HepG2 (cell line): Measurements from ENCODE around the gene SP140L. TPM values are rescaled to one million over a fixed set of nuclear protein-coding genes. Genes with fewer than 3 reads are reported as not detected.

Experiments
- ARHGAP35 ChIP-seq: sonication (generic); formaldehyde crosslinking; IDR thresholded peaks from 2 replicates; pipeline ENCODE4 v1.9.0; 2022; ENCODE audit warnings: mild to moderate bottlenecking, inconsistent platforms, moderate library complexity, missing genetic modification reagents, borderline replicate concordance
- KDM5B ChIP-seq: sonication (generic); formaldehyde crosslinking; IDR thresholded peaks from 2 replicates; pipeline ENCODE4 v1.4.0; 2020; ENCODE audit warnings: missing genetic modification reagents, mild to moderate bottlenecking, borderline replicate concordance
- NR2F1 ChIP-seq, 2 experiments: fragments of 450-650 bp in 1 of 2; formaldehyde crosslinking in 1 of 2; IDR thresholded peaks; 2 replicates each; pipeline versions ENCODE4 v1.5.0 to v1.6.1; 2016 to 2020; ENCODE audit warnings: mild to moderate bottlenecking in 1 of 2, missing compliant biosample characterization in 1 of 2, missing genetic modification reagents in 1 of 2, moderate library complexity in 1 of 2
- PTBP1 ChIP-seq: fragments of 200-400 bp; formaldehyde crosslinking; IDR thresholded peaks from 2 replicates; pipeline ENCODE4 v1.6.1; 2018; ENCODE audit warnings: low read length, low read depth; ENCODE audit not compliant: poor library complexity, severe bottlenecking
- RFXAP ChIP-seq: sonication (generic); formaldehyde crosslinking; IDR thresholded peaks from 2 replicates; pipeline ENCODE4 v1.4.0; 2020; ENCODE audit warnings: missing genetic modification reagents, borderline replicate concordance
- XBP1 ChIP-seq: sonication (generic); formaldehyde crosslinking; IDR thresholded peaks from 2 replicates; pipeline ENCODE4 v1.5.0; 2020; ENCODE audit warnings: missing genetic modification reagents
- ZBTB39 ChIP-seq: sonication (generic); formaldehyde crosslinking; IDR thresholded peaks from 2 replicates; pipeline ENCODE4 v1.5.0; 2020; ENCODE audit warnings: missing genetic modification reagents
- ZNF230 ChIP-seq: sonication (generic); formaldehyde crosslinking; IDR thresholded peaks from 2 replicates; pipeline ENCODE4 v1.4.0; 2020; ENCODE audit warnings: mild to moderate bottlenecking, missing genetic modification reagents
- ZNF563 ChIP-seq: sonication (generic); formaldehyde crosslinking; IDR thresholded peaks from 2 replicates; pipeline ENCODE4 v1.8.0; 2022; ENCODE audit warnings: mild to moderate bottlenecking, moderate library complexity, missing genetic modification reagents
- polyA plus RNA-seq, 8 experiments: library from polyadenylated mRNA; depleted of rRNA in 3 of 8; stranded (reverse) in 7 of 8; unstranded in 1 of 8; fragments of >200 nt; fragmentation: Illumina TruSeq in 4 of 8; extraction: Trizol in 4 of 8; gene quantifications; 2 replicates each; pipeline versions ENCODE4 v1.2.1 to v1.2.3, GENCODE V29; 2011 to 2016; ENCODE audit warnings: low read depth in 4 of 8, missing spikeins in 1 of 8, mixed read lengths in 1 of 8; ENCODE audit not compliant: insufficient read depth in 1 of 8
- total RNA-seq, 5 experiments: library from RNA; depleted of rRNA; stranded (reverse); fragments of >200 nt; fragmentation: Illumina TruSeq; extraction: Trizol; gene quantifications; 2 replicates each; pipeline ENCODE4 v1.2.3, GENCODE V29; 2016; ENCODE audit warnings: low read depth in 1 of 5
- TF ChIP-seq, protein P1 (sequence below): sonication (generic); formaldehyde crosslinking; IDR thresholded peaks from 2 replicates; pipeline ENCODE4 v1.9.0; 2021; ENCODE audit warnings: missing genetic modification reagents, borderline replicate concordance
- TF ChIP-seq, protein P2 (sequence below): IDR thresholded peaks from 2 replicates; pipeline ENCODE4 v1.6.1; 2016; ENCODE audit warnings: low read depth, borderline replicate concordance
- TF ChIP-seq, protein P3 (sequence below): sonication (generic); formaldehyde crosslinking; IDR thresholded peaks from 2 replicates; pipeline ENCODE4 v1.4.0; 2020; ENCODE audit warnings: mild to moderate bottlenecking, missing genetic modification reagents
- TF ChIP-seq, protein P4 (sequence below): sonication (generic); formaldehyde crosslinking; IDR thresholded peaks from 2 replicates; pipeline ENCODE4 v1.4.0; 2020; ENCODE audit warnings: low read depth, mild to moderate bottlenecking, missing genetic modification reagents
- TF ChIP-seq, protein P5 (sequence below): sonication (generic); formaldehyde crosslinking; IDR thresholded peaks from 2 replicates; pipeline ENCODE4 v1.5.0; 2020; ENCODE audit warnings: mild to moderate bottlenecking, missing genetic modification reagents
- TF ChIP-seq, protein P6 (sequence below): sonication (generic); formaldehyde crosslinking; IDR thresholded peaks from 2 replicates; pipeline ENCODE4 v1.8.1; 2022; ENCODE audit warnings: low read depth, mild to moderate bottlenecking, missing genetic modification reagents

Gene SP140L
- total and polyA plus RNA-seq, 2 of the 13 experiments (the other 11 are each of a cell fraction or from before 2014, with no cell fraction given): 10.9 to 17.5 TPM

GRCh38 chr2:230411570-230412370 lies 84.8 kb downstream of the SP140L start (continued):
- peak; percentile 80 for TF ChIP-seq ZNF563
- TF ChIP-seq XBP1 (CRISPR knock-in tag): peak; percentile 29; the same call in 1 of the 2 replicates
- peak; percentile 47 for TF ChIP-seq PTBP1
- peak; percentile 80; the same call in 1 of the 2 replicates for TF ChIP-seq ZNF230 (CRISPR knock-in tag)
- TF ChIP-seq, protein P1, sequence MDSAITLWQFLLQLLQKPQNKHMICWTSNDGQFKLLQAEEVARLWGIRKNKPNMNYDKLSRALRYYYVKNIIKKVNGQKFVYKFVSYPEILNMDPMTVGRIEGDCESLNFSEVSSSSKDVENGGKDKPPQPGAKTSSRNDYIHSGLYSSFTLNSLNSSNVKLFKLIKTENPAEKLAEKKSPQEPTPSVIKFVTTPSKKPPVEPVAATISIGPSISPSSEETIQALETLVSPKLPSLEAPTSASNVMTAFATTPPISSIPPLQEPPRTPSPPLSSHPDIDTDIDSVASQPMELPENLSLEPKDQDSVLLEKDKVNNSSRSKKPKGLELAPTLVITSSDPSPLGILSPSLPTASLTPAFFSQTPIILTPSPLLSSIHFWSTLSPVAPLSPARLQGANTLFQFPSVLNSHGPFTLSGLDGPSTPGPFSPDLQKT: peak; percentile 65; the same call in 1 of the 2 replicates
- TF ChIP-seq, protein P2, sequence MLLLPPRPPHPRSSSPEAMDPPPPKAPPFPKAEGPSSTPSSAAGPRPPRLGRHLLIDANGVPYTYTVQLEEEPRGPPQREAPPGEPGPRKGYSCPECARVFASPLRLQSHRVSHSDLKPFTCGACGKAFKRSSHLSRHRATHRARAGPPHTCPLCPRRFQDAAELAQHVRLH (CRISPR knock-in tag): no peak; the same call in 1 of the 2 replicates
- TF ChIP-seq, protein P3, sequence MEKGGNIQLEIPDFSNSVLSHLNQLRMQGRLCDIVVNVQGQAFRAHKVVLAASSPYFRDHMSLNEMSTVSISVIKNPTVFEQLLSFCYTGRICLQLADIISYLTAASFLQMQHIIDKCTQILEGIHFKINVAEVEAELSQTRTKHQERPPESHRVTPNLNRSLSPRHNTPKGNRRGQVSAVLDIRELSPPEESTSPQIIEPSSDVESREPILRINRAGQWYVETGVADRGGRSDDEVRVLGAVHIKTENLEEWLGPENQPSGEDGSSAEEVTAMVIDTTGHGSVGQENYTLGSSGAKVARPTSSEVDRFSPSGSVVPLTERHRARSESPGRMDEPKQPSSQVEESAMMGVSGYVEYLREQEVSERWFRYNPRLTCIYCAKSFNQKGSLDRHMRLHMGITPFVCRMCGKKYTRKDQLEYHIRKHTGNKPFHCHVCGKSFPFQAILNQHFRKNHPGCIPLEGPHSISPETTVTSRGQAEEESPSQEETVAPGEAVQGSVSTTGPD (CRISPR knock-in tag): no peak
- TF ChIP-seq KDM5B (CRISPR knock-in tag): peak; percentile 95
- TF ChIP-seq, protein P4, sequence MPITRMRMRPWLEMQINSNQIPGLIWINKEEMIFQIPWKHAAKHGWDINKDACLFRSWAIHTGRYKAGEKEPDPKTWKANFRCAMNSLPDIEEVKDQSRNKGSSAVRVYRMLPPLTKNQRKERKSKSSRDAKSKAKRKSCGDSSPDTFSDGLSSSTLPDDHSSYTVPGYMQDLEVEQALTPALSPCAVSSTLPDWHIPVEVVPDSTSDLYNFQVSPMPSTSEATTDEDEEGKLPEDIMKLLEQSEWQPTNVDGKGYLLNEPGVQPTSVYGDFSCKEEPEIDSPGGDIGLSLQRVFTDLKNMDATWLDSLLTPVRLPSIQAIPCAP (CRISPR knock-in tag): no peak
- TF ChIP-seq, protein P5, sequence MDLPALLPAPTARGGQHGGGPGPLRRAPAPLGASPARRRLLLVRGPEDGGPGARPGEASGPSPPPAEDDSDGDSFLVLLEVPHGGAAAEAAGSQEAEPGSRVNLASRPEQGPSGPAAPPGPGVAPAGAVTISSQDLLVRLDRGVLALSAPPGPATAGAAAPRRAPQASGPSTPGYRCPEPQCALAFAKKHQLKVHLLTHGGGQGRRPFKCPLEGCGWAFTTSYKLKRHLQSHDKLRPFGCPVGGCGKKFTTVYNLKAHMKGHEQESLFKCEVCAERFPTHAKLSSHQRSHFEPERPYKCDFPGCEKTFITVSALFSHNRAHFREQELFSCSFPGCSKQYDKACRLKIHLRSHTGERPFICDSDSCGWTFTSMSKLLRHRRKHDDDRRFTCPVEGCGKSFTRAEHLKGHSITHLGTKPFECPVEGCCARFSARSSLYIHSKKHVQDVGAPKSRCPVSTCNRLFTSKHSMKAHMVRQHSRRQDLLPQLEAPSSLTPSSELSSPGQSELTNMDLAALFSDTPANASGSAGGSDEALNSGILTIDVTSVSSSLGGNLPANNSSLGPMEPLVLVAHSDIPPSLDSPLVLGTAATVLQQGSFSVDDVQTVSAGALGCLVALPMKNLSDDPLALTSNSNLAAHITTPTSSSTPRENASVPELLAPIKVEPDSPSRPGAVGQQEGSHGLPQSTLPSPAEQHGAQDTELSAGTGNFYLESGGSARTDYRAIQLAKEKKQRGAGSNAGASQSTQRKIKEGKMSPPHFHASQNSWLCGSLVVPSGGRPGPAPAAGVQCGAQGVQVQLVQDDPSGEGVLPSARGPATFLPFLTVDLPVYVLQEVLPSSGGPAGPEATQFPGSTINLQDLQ (CRISPR knock-in tag): 0 out of 2 replicates have a peak, but pooled peaks have one; percentile 54
- TF ChIP-seq ARHGAP35: no peak
- TF ChIP-seq, protein P6, sequence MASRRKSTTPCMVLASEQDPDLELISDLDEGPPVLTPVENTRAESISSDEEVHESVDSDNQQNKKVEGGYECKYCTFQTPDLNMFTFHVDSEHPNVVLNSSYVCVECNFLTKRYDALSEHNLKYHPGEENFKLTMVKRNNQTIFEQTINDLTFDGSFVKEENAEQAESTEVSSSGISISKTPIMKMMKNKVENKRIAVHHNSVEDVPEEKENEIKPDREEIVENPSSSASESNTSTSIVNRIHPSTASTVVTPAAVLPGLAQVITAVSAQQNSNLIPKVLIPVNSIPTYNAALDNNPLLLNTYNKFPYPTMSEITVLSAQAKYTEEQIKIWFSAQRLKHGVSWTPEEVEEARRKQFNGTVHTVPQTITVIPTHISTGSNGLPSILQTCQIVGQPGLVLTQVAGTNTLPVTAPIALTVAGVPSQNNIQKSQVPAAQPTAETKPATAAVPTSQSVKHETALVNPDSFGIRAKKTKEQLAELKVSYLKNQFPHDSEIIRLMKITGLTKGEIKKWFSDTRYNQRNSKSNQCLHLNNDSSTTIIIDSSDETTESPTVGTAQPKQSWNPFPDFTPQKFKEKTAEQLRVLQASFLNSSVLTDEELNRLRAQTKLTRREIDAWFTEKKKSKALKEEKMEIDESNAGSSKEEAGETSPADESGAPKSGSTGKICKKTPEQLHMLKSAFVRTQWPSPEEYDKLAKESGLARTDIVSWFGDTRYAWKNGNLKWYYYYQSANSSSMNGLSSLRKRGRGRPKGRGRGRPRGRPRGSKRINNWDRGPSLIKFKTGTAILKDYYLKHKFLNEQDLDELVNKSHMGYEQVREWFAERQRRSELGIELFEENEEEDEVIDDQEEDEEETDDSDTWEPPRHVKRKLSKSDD (CRISPR knock-in tag): no peak
- TF ChIP-seq ZBTB39 (CRISPR knock-in tag): peak; percentile 76; the same call in 1 of the 2 replicates
- TF ChIP-seq NR2F1 (CRISPR knock-in tag; IDR thresholded peaks at IDR 0.05): peak in 1 of 2 experiments; percentile 22; a peak in 1 of 4 replicates
- TF ChIP-seq RFXAP (CRISPR knock-in tag): peak; percentile 37; the same call in 1 of the 2 replicates
